Measurements from ENCODE around the gene TWF2. TPM values are rescaled to one million over a fixed set of nuclear protein-coding genes. Genes with fewer than 3 reads are reported as not detected.

TWF2 gene
- total and polyA plus RNA-seq, 12 donors, result 13.6 to 95.6 (median 48.4) TPM

DNA sequence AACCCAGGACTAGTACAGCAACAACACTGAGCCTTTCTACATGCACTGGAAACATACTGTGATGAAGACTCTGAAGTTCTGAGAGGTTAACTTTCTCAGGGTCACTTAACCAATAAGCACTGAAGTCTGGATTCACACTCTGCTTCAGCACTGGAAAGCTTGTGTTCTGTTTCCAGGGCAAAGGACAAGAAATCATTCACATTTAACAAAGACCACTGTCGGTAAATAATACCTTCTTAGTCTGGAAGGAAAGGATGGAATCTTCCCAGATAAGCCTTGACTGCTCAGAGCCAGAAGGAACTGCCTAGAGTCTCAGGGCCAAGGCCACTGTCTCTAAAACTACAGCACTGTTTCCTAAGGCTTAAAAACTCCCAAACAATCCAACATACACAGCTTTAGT is 44.3 kb upstream of the TWF2 start:
- 6 to 36% (median 20%) methylated on average over 1 of the region's 1 CpG for WGBS, 4 donors

DNA sequence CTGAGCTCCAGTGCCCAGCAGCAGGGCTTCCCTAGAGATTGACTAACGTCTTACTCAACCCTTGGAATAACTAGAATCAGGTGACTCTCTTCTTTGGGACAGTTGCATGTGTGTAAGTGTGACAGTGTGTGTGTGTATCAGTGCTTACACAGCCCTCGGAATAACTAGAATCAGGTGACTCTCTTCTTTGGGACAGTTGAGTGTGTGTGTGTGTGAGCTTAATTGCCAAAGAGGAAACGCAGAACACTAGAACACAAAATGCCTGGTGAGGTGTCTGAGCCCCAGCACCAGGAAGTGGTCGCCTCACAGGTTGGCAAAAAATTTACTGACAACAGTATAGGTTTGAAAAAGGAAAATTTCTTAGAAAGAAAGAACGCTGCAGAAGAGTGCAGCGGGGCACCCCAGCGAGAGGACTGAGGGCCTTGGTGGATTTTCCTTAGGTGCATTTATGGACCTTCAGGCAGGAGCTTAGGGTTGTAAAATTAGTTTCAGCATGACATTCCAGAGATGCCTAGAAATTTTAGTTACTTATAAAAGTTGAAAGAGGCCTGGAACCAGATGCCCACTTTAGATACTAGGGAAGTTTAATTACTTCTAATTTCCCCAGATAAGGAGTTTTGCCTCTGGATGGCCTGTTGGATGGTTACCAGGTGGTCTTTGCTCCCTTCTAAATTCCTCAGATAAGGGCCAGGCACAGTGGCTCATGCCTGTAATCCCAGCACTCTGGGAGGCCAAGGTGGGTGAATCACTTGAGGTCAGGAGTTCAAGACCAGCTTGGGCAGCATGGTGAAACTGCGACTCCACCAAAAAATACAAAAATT is 43.2 kb upstream of the TWF2 start:
- Histone ChIP-seq H3K9me3 (replicated peaks in 1 of 3) (no peaks in the 10 kb centered on the region), H3K36me3 (replicated peaks in 1 of 2) (no peaks in the 10 kb centered on the region), H3K27ac (peak overlapping the region in 2 of 5 donors; percentile 5 to 7), H3K4me1 (replicated peaks in 1 of 2) (peaks cover 16 to 39% of the 10 kb centered on the region in 2 donors), H3K4me3 (no peak overlapping the region), H3K27me3 (no peaks in the 10 kb centered on the region)
- intact Hi-C loops (cut with DNase I), result no loop called here
- no peak for TF ChIP-seq POLR2A (IDR thresholded peaks at IDR 0.05)
- WGBS, 4 donors, result 63 to 71% (median 70%) methylated on average over 8 of the region's 8 CpGs
- DNase-seq, result peak in 2 of 7 donors; percentile 3 to 10

More for the DNA sequence above, 44.3 kb upstream of the TWF2 start:
- intact Hi-C loops (cut with DNase I), result no loop called here
- H3K4me3 ChIP-seq, result no peak overlapping the region
- no peaks in the 10 kb centered on the region for H3K27me3 ChIP-seq
- peaks cover 16 to 41% of the 10 kb centered on the region in 2 donors for H3K4me1 ChIP-seq (replicated peaks in 1 of 2)
- peak overlapping the region in 4 of 5 donors; percentile 3 to 63 (median 54) for H3K27ac ChIP-seq
- H3K36me3 ChIP-seq (replicated peaks in 1 of 2), result no peaks in the 10 kb centered on the region
- TF ChIP-seq POLR2A (IDR thresholded peaks at IDR 0.05), result no peak
- TF ChIP-seq, protein P1, sequence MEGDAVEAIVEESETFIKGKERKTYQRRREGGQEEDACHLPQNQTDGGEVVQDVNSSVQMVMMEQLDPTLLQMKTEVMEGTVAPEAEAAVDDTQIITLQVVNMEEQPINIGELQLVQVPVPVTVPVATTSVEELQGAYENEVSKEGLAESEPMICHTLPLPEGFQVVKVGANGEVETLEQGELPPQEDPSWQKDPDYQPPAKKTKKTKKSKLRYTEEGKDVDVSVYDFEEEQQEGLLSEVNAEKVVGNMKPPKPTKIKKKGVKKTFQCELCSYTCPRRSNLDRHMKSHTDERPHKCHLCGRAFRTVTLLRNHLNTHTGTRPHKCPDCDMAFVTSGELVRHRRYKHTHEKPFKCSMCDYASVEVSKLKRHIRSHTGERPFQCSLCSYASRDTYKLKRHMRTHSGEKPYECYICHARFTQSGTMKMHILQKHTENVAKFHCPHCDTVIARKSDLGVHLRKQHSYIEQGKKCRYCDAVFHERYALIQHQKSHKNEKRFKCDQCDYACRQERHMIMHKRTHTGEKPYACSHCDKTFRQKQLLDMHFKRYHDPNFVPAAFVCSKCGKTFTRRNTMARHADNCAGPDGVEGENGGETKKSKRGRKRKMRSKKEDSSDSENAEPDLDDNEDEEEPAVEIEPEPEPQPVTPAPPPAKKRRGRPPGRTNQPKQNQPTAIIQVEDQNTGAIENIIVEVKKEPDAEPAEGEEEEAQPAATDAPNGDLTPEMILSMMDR (IDR thresholded peaks at IDR 0.05), result no peak
- H3K9me3 ChIP-seq (replicated peaks in 1 of 3), result no peaks in the 10 kb centered on the region
- peak in 2 of 7 donors; percentile 11 for DNase-seq

DNA sequence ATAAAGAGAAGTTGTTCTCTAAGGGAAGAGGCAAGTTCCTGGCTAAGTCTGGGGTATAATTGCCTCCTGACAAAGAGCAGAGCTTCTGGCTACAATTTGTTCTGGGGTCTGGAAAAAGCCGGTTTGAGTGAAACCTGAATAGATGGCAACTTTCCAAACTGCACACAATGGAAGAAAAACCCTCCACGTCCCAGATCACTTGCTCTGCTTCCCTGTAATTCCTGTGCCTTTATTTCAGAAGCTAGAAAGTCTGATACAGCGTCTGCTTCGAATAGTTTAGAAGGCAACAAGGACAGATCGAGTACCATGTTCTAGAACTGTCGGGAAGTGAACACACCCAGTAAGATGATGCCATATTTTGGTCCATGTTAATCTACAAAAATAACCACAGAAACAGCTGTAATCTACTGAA is 41.1 kb upstream of the TWF2 start:
- Histone ChIP-seq H3K4me3 (no peak overlapping the region), H3K9me3 (replicated peaks in 1 of 3) (no peaks in the 10 kb centered on the region), H3K4me1 (replicated peaks in 1 of 2) (peaks cover 25 to 50% of the 10 kb centered on the region in 2 donors), H3K36me3 (replicated peaks in 1 of 2) (no peaks in the 10 kb centered on the region), H3K27ac (peak overlapping the region in 4 of 5 donors; percentile 29 to 100 (median 94)), H3K27me3 (no peaks in the 10 kb centered on the region)
- TF ChIP-seq, protein P1 (IDR thresholded peaks at IDR 0.05), result no peak
- no peak for TF ChIP-seq POLR2A (IDR thresholded peaks at IDR 0.05)
- intact Hi-C loops (cut with DNase I), result no loop called here
- WGBS, 4 donors, result 28 to 47% (median 42%) methylated on average over 6 of the region's 6 CpGs
- peak in 2 of 7 donors; percentile 7 to 46 for DNase-seq

DNA sequence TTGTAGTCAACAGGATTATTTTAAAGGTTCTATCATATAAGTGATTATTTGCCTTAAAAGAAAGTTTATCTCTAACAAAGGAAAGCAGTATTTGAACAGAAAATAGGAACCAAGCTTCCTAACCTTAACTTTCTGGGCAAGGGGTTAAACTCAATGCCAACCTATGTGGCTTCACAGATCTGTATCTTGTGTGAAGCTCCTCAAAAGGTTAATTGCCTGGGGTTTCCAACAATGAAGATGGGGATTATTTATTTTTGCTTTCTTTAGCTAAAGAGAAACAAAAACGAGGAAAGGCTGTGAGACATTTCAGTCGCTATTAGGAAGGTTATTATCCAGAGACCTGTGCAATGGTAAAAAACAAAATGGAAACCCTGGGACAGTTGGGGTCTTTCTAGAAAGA is 40.6 kb upstream of the TWF2 start:
- Histone ChIP-seq H3K4me3 (no peak overlapping the region), H3K27me3 (no peaks in the 10 kb centered on the region), H3K27ac (peak overlapping the region in 4 of 5 donors; percentile 29 to 100 (median 94)), H3K4me1 (replicated peaks in 1 of 2) (peaks cover 25 to 55% of the 10 kb centered on the region in 2 donors), H3K36me3 (replicated peaks in 1 of 2) (no peaks in the 10 kb centered on the region), H3K9me3 (replicated peaks in 1 of 3) (no peaks in the 10 kb centered on the region)
- WGBS, 4 donors, result 26 to 38% (median 30%) methylated on average over 2 of the region's 2 CpGs
- intact Hi-C loops (cut with DNase I), result no loop called here
- DNase-seq, result no peak
- TF ChIP-seq, protein P1 (IDR thresholded peaks at IDR 0.05), result no peak
- TF ChIP-seq POLR2A (IDR thresholded peaks at IDR 0.05), result no peak

Data from adrenal gland (tissue), 12 donors.